GM21723 (cell line): ENCODE measurements around the gene DHRS11.
"Not testable (repeated sequence)": the region's sequence is repeated elsewhere in the genome, so short reads cannot be mapped to it uniquely, and the experiment has no call there.

Source experiments
- ATAC-seq: cut with Tn5 transposase; IDR thresholded peaks from one replicate; pipeline ENCODE4 v1.9.1; 2021; ENCODE audit warnings: mild to moderate bottlenecking, moderate library complexity; ENCODE audit not compliant: unreplicated experiment

Gene DHRS11

GRCh38 chr17:36593656-36594316, 2.1 kb downstream of the DHRS11 start:
- no peak for ATAC-seq

DNA sequence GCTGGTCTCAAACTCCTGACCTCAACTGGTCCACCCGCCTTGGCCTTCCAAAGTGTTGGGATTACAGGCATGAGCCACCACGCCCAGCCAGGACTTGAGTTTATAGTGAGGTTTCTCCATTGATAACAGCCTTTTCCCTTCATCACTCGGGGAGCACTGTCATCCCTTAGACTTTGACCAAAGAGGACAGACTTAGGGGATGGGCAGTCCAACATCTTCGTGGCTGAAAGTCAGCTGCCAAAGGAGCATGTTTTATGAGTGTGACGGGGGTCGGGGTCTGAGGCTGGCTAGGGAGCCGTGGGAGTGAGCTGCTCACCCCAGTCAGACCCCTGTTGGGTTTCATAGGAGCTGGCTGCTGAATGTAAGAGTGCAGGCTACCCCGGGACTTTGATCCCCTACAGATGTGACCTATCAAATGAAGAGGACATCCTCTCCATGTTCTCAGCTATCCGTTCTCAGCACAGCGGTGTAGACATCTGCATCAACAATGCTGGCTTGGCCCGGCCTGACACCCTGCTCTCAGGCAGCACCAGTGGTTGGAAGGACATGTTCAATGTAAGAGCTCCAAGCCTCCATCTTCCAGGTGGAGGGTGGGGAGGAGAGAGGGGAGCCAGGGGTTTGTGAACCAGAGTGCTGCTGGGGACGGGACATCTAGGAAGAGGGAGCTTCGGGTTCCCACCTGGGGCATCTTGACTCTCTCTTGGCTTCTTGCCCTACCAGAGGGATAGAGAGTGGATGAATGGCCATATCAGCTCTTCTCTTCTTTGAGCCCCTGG, 3.1 kb downstream of the DHRS11 start:
- ATAC-seq = no peak

- no peak for ATAC-seq
Observed at GRCh38 chr17:36597226-36597625, 5.5 kb downstream of the DHRS11 start.

DNA sequence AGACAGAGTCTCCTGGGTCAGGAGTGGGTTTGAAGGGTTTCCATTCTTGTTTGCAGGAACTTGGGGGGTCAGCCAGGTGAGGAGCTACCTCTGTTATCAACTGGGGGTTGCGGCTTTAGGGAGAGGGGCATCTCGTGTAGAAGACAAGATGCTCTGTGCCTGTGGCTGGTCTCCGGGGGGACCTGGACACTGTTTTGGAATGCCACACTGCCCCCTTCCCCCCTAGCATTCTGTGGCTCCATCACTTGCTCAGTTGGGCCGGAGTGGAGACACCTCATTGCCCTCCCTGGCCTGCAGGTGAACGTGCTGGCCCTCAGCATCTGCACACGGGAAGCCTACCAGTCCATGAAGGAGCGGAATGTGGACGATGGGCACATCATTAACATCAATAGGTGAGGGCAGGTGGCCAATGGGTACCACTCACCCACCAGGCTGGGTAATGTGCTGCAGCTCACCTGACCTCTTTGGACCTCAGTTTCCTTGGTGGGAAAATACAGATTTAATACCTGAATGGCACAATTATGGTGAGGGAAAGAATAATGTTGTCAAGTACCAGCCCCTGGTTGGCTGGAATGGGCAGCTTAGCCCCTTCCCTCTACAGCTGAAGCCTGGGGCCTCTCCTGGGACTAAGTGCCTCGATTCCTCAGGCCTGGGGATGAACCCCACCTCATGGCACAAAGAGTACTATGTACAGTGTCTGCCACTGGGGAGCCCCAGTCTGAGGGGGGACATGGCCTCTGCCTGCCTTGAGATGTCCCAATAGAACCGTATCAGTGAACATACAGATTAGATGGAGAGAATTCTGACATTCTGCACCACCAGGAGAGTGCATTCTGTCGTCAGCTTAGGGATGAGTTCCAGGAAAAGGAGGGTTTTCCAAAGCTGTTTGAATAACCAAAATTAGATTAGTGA, 6.4 kb downstream of the DHRS11 start:
- no peak for ATAC-seq

DNA sequence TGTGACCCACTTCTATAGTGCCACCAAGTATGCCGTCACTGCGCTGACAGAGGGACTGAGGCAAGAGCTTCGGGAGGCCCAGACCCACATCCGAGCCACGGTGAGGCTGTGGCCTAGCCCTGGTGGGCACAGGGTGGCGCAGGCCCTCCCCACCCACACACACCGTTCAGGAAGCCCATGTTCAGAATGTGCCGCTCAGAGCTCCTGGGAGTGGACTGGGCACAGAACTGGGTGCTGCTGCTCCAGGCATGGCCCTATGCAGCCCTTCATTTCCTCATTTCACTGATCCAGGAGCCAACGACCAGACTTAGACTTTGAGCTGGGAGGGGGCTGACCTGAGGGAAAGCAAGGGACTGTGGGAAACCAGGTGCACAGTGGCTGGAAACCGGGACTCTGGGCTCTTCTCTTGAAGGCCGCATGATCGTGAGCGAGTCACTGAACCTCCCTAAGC, 7.3 kb downstream of the DHRS11 start:
- no peak for ATAC-seq

DNA sequence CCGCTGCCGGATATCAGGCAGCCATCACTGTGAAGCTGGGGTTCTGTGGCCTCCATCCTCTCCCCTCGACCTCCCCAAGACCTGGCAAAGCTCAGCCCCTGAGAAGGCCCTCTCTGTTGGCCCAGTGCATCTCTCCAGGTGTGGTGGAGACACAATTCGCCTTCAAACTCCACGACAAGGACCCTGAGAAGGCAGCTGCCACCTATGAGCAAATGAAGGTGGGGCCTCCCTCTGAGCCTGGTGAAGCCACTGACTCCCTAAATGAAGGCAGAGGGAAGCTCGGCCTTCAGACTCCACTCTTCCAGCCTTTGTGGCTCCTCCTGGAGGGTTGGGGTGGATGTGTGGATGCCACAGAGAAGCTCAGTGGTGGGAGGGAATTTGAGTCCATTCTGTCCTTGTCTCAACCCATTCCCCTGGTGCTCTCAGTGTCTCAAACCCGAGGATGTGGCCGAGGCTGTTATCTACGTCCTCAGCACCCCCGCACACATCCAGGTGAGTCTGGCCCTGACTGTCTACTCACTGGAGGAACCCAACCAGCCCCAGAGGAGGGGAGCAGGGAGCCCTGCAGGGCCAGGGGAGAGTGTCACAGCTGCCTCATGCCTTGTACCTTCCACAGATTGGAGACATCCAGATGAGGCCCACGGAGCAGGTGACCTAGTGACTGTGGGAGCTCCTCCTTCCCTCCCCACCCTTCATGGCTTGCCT, 8.0 kb downstream of the DHRS11 start:
- no peak for ATAC-seq

DNA sequence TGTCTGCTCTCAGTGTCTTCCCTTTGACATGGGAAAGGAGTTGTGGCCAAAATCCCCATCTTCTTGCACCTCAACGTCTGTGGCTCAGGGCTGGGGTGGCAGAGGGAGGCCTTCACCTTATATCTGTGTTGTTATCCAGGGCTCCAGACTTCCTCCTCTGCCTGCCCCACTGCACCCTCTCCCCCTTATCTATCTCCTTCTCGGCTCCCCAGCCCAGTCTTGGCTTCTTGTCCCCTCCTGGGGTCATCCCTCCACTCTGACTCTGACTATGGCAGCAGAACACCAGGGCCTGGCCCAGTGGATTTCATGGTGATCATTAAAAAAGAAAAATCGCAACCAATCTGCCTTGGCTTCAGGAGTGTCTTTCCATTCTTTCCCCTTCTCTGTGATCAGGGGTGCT, 8.8 kb downstream of the DHRS11 start:
- ATAC-seq = no peak

- ATAC-seq = peak; percentile 9
Observed at GRCh38 chr17:36600936-36601302, 9.2 kb downstream of the DHRS11 start.

GRCh38 chr17:36601303-36602029, 9.8 kb downstream of the DHRS11 start, which contains the start of gene MRM1:
Gene MRM1, plus strand, starts transcription at chr17:36601583. Its CDS starts 228 bp downstream, at chr17:36601811.
- ATAC-seq = peak; percentile 69

GRCh38 chr17:36602030-36602748, 10.5 kb downstream of the DHRS11 start:
- ATAC-seq = peak; percentile 25

- ATAC-seq = no peak
Observed at GRCh38 chr17:36602924-36603384, 11.3 kb downstream of the DHRS11 start.

DNA sequence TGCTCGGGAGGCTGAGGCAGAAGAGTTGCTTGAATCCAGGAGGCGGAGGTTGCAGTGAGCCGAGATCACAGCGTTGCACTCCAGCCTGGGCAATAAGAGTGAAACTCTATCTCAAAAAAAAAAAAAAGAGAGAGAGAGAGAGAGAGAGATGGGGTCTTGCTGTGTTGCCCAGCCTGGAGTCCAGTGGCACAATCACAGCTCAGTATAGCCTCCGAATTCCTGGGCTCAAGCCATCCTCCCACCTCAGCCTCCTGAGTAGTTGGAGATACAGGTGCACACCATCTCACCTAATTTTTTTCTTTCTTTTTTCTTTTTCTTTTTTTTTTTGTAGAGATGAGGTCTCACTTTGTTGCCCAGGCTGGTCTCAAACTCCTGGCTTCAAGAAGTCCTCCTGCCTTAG, 13.3 kb downstream of the DHRS11 start:
- not testable (repeated sequence) for ATAC-seq

DNA sequence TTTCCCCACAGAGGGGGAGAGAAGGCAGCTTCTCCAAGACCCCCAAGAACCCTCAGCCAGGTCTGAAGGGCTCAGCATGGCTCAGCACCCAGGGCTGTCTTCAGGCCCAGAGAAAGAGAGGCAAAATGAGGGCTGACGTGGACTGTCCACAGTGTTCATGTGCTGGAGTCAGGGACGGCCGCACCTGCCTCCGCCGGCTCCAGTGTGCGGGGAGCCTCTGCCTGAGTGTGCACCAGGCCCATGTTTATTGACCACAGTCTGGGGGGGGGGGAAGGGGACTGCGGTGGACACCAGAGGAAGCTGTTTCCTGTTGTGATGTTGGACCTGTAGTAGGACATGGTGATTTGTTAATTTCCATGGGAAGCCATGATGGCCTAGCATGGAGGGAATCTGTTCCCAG, 16.6 kb downstream of the DHRS11 start:
- ATAC-seq = no peak

DNA sequence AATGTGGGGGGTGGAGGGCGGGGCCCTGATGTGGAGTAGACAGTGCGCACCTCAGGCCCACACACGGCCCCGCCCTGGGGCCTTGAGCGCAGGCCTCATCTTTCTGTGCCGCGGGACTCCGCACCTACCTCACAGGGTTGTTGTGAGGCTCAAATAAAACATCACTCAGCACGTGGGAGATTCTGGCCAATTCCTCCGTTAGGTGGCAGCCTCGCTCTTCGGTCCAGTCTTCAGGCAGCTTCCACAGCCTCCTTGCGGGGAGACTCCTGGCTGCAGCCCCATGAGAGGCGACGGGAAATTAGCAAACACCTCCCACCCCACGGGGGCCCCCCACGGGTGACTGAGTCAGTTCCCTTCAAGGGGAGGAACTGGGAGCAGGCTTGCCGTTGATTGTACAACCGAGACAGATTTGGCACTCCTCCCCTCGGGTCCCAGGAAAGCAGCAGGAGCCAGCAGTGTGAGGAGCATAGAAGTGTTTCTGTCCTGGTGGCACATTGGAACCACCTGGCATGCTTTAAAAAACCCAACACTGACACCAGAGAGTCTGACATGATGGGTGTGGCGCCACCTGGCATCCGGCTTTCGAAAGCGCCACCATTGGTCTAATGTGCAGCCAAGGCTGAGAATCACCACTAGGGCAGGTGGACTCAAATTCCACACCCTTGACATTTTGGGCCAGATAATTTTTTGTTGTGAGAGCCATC, 17.3 kb downstream of the DHRS11 start:
- no peak for ATAC-seq

- no peak for ATAC-seq
Observed at GRCh38 chr17:36609498-36609862, 17.8 kb downstream of the DHRS11 start.

DNA sequence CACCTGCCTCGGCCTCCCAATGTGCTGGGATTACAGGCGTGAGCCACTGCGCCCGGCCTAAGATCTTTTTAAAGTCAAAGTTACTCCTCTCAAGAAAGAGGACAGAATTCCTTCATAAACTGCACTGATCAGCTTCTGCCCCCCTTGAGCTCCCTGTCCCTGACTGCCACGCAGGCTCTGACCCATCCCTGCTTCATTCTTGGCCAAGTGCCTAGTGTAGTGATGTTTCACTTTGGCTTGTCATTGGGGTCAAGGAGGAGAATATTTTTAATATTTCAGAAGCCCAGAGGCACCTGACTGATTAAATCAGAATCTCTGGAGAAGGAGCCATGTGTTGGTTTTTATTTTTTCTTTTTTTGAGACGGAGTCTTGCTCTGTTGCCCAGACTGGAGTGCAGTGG, 18.8 kb downstream of the DHRS11 start:
- no peak for ATAC-seq

GRCh38 chr17:36611345-36612072, 19.8 kb downstream of the DHRS11 start:
- no peak for ATAC-seq

- no peak for ATAC-seq
Observed at GRCh38 chr17:36612323-36612722, 20.6 kb downstream of the DHRS11 start.
